HepG2 (cell line): ENCODE measurements around the gene BORCS5. TPM values are rescaled to one million over a fixed set of nuclear protein-coding genes. Genes with fewer than 3 reads are reported as not detected.

ENCODE experiments used
- ATF7 ChIP-seq, 2 experiments: fragments of 450-650 bp in 1 of 2; sonication (generic) in 1 of 2; formaldehyde crosslinking in 1 of 2; IDR thresholded peaks; 2 replicates each; pipeline versions ENCODE4 v1.4.0 to v1.6.1; 2016 to 2020; ENCODE audit warnings: antibody characterized with exemption in 1 of 2, mild to moderate bottlenecking in 1 of 2, missing genetic modification reagents in 1 of 2
- CREB1 ChIP-seq, 2 experiments: fragments of 450-650 bp in 1 of 2; IDR thresholded peaks; 2 replicates each; pipeline ENCODE4 v1.6.1; 2016 to 2017; ENCODE audit warnings: control low read depth in 1 of 2, mild to moderate bottlenecking in 1 of 2, missing compliant biosample characterization in 1 of 2, missing genetic modification characterization in 1 of 2
- GPN1 ChIP-seq: sonication (generic); formaldehyde crosslinking; IDR thresholded peaks from 2 replicates; pipeline ENCODE4 v1.5.1; 2020; ENCODE audit warnings: missing genetic modification reagents, borderline replicate concordance
- HDAC2 ChIP-seq: sonication (generic); formaldehyde crosslinking; IDR thresholded peaks from 2 replicates; pipeline ENCODE4 v1.4.0; 2020; ENCODE audit warnings: missing genetic modification reagents
- HMGXB3 ChIP-seq: sonication (generic); formaldehyde crosslinking; IDR thresholded peaks from 2 replicates; pipeline ENCODE4 v1.4.0; 2020; ENCODE audit warnings: missing genetic modification reagents, borderline replicate concordance
- MATR3 ChIP-seq: sonication (generic); formaldehyde crosslinking; IDR thresholded peaks from 2 replicates; pipeline ENCODE4 v1.4.0; 2020; ENCODE audit warnings: missing genetic modification reagents
- SNAPC2 ChIP-seq: sonication (generic); formaldehyde crosslinking; IDR thresholded peaks from 2 replicates; pipeline ENCODE4 v1.8.1; 2022; ENCODE audit warnings: mild to moderate bottlenecking, missing genetic modification reagents
- ZBTB25 ChIP-seq: IDR thresholded peaks from 2 replicates; pipeline ENCODE4 v1.6.1; 2018; ENCODE audit warnings: missing genetic modification reagents
- ZBTB34 ChIP-seq: sonication (generic); formaldehyde crosslinking; IDR thresholded peaks from 2 replicates; pipeline ENCODE4 v1.8.0; 2022; ENCODE audit warnings: mild to moderate bottlenecking, missing genetic modification reagents
- ZNF691 ChIP-seq: sonication (generic); formaldehyde crosslinking; IDR thresholded peaks from 2 replicates; pipeline ENCODE4 v1.4.0; 2020; ENCODE audit warnings: missing genetic modification reagents, low read depth, mild to moderate bottlenecking, borderline replicate concordance
- ZNF841 ChIP-seq: sonication (generic); formaldehyde crosslinking; IDR thresholded peaks from 2 replicates; pipeline ENCODE4 v1.8.1; 2023; ENCODE audit warnings: missing genetic modification reagents, borderline replicate concordance
- polyA plus RNA-seq, 8 experiments: library from polyadenylated mRNA; depleted of rRNA in 3 of 8; stranded (reverse) in 7 of 8; unstranded in 1 of 8; fragments of >200 nt; fragmentation: Illumina TruSeq in 4 of 8; extraction: Trizol in 4 of 8; gene quantifications; 2 replicates each; pipeline versions ENCODE4 v1.2.1 to v1.2.3, GENCODE V29; 2011 to 2016; ENCODE audit warnings: low read depth in 4 of 8, missing spikeins in 1 of 8, mixed read lengths in 1 of 8; ENCODE audit not compliant: insufficient read depth in 1 of 8
- total RNA-seq, 5 experiments: library from RNA; depleted of rRNA; stranded (reverse); fragments of >200 nt; fragmentation: Illumina TruSeq; extraction: Trizol; gene quantifications; 2 replicates each; pipeline ENCODE4 v1.2.3, GENCODE V29; 2016; ENCODE audit warnings: low read depth in 1 of 5
- TF ChIP-seq, protein P1 (sequence below): sonication (generic); formaldehyde crosslinking; IDR thresholded peaks from 2 replicates; pipeline ENCODE4 v1.4.0; 2020; ENCODE audit warnings: missing genetic modification reagents, borderline replicate concordance
- TF ChIP-seq, protein P2 (sequence below): conservative IDR thresholded peaks from 2 replicates; pipeline ENCODE4 v1.6.1; 2018; ENCODE audit warnings: missing genetic modification reagents
- TF ChIP-seq, protein P3 (sequence below): IDR thresholded peaks from 2 replicates; pipeline ENCODE4 v1.6.1; 2016; ENCODE audit warnings: mild to moderate bottlenecking

The BORCS5 gene
- total and polyA plus RNA-seq, 2 of the 13 experiments (the other 11 are each of a cell fraction or from before 2014, with no cell fraction given), result 3.9 to 4.7 TPM

GRCh38 chr12:12384571-12385340 lies 27.9 kb downstream of the BORCS5 start (continued):
- TF ChIP-seq ZNF691 (CRISPR knock-in tag) (peak; percentile 56; the same call in 1 of the 2 replicates), GPN1 (CRISPR knock-in tag) (no peak), CREB1 (IDR thresholded peaks at IDR 0.05) (no peak), CREB1 (CRISPR knock-in tag; IDR thresholded peaks at IDR 0.05) (no peak), ZNF841 (CRISPR knock-in tag) (no peak), HDAC2 (CRISPR knock-in tag) (peak; percentile 71), ATF7 (IDR thresholded peaks at IDR 0.05) (no peak), ATF7 (CRISPR knock-in tag; IDR thresholded peaks at IDR 0.05) (no peak), HMGXB3 (CRISPR knock-in tag) (no peak), ZBTB34 (CRISPR knock-in tag) (peak; percentile 26; the same call in 1 of the 2 replicates), SNAPC2 (CRISPR knock-in tag) (no peak), MATR3 (CRISPR knock-in tag) (no peak), ZBTB25 (CRISPR knock-in tag) (no peak)
- TF ChIP-seq, protein P1, sequence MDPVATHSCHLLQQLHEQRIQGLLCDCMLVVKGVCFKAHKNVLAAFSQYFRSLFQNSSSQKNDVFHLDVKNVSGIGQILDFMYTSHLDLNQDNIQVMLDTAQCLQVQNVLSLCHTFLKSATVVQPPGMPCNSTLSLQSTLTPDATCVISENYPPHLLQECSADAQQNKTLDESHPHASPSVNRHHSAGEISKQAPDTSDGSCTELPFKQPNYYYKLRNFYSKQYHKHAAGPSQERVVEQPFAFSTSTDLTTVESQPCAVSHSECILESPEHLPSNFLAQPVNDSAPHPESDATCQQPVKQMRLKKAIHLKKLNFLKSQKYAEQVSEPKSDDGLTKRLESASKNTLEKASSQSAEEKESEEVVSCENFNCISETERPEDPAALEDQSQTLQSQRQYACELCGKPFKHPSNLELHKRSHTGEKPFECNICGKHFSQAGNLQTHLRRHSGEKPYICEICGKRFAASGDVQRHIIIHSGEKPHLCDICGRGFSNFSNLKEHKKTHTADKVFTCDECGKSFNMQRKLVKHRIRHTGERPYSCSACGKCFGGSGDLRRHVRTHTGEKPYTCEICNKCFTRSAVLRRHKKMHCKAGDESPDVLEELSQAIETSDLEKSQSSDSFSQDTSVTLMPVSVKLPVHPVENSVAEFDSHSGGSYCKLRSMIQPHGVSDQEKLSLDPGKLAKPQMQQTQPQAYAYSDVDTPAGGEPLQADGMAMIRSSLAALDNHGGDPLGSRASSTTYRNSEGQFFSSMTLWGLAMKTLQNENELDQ, result no peak
- TF ChIP-seq, protein P2, sequence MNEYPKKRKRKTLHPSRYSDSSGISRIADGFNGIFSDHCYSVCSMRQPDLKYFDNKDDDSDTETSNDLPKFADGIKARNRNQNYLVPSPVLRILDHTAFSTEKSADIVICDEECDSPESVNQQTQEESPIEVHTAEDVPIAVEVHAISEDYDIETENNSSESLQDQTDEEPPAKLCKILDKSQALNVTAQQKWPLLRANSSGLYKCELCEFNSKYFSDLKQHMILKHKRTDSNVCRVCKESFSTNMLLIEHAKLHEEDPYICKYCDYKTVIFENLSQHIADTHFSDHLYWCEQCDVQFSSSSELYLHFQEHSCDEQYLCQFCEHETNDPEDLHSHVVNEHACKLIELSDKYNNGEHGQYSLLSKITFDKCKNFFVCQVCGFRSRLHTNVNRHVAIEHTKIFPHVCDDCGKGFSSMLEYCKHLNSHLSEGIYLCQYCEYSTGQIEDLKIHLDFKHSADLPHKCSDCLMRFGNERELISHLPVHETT, result no peak
- TF ChIP-seq, protein P3, sequence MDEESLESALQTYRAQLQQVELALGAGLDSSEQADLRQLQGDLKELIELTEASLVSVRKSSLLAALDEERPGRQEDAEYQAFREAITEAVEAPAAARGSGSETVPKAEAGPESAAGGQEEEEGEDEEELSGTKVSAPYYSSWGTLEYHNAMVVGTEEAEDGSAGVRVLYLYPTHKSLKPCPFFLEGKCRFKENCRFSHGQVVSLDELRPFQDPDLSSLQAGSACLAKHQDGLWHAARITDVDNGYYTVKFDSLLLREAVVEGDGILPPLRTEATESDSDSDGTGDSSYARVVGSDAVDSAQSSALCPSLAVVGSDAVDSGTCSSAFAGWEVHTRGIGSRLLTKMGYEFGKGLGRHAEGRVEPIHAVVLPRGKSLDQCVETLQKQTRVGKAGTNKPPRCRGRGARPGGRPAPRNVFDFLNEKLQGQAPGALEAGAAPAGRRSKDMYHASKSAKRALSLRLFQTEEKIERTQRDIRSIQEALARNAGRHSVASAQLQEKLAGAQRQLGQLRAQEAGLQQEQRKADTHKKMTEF (CRISPR knock-in tag), result peak; percentile 67; the same call in 1 of the 2 replicates
